ENCODE data around the gene LIN7A.

- TF ChIP-seq, protein P1, sequence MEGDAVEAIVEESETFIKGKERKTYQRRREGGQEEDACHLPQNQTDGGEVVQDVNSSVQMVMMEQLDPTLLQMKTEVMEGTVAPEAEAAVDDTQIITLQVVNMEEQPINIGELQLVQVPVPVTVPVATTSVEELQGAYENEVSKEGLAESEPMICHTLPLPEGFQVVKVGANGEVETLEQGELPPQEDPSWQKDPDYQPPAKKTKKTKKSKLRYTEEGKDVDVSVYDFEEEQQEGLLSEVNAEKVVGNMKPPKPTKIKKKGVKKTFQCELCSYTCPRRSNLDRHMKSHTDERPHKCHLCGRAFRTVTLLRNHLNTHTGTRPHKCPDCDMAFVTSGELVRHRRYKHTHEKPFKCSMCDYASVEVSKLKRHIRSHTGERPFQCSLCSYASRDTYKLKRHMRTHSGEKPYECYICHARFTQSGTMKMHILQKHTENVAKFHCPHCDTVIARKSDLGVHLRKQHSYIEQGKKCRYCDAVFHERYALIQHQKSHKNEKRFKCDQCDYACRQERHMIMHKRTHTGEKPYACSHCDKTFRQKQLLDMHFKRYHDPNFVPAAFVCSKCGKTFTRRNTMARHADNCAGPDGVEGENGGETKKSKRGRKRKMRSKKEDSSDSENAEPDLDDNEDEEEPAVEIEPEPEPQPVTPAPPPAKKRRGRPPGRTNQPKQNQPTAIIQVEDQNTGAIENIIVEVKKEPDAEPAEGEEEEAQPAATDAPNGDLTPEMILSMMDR (conservative IDR thresholded peaks at IDR 0.05; ENCODE audit: low read length), result no peak
- no peak for TF ChIP-seq EZH2phosphoT487 (IDR thresholded peaks at IDR 0.05; ENCODE audit: borderline replicate concordance)
Observed at GRCh38 chr12:80877721-80878265, 59.9 kb downstream of the LIN7A start.
